AG04450 (cell line): ENCODE results near the gene OR51B4. TPM values are rescaled to one million over a fixed set of nuclear protein-coding genes. Genes with fewer than 3 reads are reported as not detected.
"Not testable (repeated sequence)": the region's sequence is repeated elsewhere in the genome, so short reads cannot be mapped to it uniquely, and the experiment has no call there.

Experiments
- CTCF ChIA-PET: fragments of 300-600, 350-600 bp; formaldehyde crosslinking; extraction: SDS; loops from one replicate; lab custom pipeline; 2022; ENCODE audit warnings: antibody characterized with exemption, inconsistent platforms; lab: Charles Lee
- POLR2A ChIA-PET: fragments of 350-600 bp; formaldehyde crosslinking; extraction: SDS; loops from one replicate; lab custom pipeline; 2021; ENCODE audit warnings: antibody characterized with exemption, inconsistent platforms; lab: Yijun Ruan, JAX
- DNase-seq: peaks from one replicate; pipeline ENCODE4 v3.0.0-alpha.2; 2011; ENCODE audit warnings: low read depth, low spot score
- H3K27ac ChIP-seq: one replicate; pipeline ENCODE4 v1.5.1; 2012; ENCODE audit warnings: low read depth, low read length, control low read depth
- H3K27me3 ChIP-seq: one replicate; pipeline ENCODE4 v1.6.0; 2012; ENCODE audit warnings: low read length; ENCODE audit not compliant: control insufficient read depth, insufficient read depth
- H3K4me3 ChIP-seq: 2 replicates; pipeline ENCODE4 v1.5.1; 2011; ENCODE audit warnings: mild to moderate bottlenecking, low read depth, low read length, control low read depth
- H3K9me3 ChIP-seq: 2 replicates; pipeline ENCODE4 v1.5.1; 2012; ENCODE audit warnings: low read length; ENCODE audit not compliant: control insufficient read depth, insufficient read depth
- polyA plus RNA-seq: library from polyadenylated mRNA; depleted of rRNA; stranded (reverse); fragments of >200 nt; gene quantifications from 2 replicates; pipeline ENCODE4 v1.2.3, GENCODE V29; 2011
- TF ChIP-seq, protein P1 (sequence below): IDR thresholded peaks from 2 replicates; pipeline ENCODE4 v1.5.1; 2011; ENCODE audit warnings: low read depth, low read length, control low read depth, inconsistent platforms

Gene OR51B4
- polyA plus RNA-seq, 1 experiment: 0.82 TPM

DNA sequence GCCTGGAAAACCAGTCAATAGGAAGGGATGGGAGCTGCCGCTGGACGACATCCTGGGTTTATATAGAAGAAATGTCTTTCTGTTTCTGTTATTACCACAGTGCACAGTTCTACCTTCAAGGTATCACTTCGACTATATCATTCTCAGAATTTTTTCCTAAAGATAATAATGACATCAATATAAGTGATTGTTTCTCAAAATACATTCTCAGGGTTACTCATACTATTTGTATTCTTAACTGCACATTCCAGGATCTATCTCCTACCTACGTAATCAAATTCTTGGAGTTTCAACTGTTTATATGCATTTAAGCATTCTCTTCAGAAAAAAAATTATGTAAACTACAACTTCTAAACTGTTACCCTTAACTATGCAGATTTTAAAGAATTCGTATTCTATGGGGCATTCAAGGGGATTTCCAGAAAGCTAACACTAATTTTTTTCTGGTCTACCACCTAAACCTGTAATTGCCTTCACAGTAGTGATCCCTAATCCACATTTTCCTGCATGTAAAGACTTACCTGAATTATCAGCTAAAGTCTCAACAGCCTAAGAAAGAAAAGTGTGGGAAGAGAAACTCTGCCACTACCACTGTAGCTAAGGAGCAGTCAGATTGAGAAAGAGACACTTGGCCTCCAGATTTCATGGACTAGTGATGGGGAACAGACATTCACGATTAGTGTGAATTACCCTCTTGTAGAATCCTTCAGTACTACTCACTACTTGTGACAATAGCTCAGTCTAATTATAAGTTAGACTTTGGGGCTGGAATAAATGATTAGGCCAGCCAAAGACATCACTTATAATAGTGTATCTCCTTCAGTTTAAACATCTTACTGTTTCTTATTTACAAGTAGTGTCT is 42.0 kb upstream of the OR51B4 start, which contains the start of gene OR51B5:
Gene OR51B5 (minus strand): TSS at position 51 of the 862 bp plus-strand sequence. CDS start 0 bp downstream, at position 51.
- CTCF ChIA-PET: interaction anchor here (1.0 to 1.4 kb wide), 4 partner anchors 20 to 716 kb away, joined by 3 read pairs; no protein-coding TSS in a partner anchor
- Histone ChIP-seq H3K27ac (peak within 1 kb of the TSS; percentile 90), H3K4me3 (no peak within 1 kb of the TSS), H3K9me3 (no peaks in the 10 kb centered on the region), H3K27me3 (no peaks in the 10 kb centered on the region)
- POLR2A ChIA-PET: interaction anchor here (1.4 to 1.7 kb wide), 2 partner anchors 20 to 24 kb away, joined by 5 to 12 read pairs; no protein-coding TSS in a partner anchor
- DNase-seq: peak; percentile 59
- TF ChIP-seq, protein P1, sequence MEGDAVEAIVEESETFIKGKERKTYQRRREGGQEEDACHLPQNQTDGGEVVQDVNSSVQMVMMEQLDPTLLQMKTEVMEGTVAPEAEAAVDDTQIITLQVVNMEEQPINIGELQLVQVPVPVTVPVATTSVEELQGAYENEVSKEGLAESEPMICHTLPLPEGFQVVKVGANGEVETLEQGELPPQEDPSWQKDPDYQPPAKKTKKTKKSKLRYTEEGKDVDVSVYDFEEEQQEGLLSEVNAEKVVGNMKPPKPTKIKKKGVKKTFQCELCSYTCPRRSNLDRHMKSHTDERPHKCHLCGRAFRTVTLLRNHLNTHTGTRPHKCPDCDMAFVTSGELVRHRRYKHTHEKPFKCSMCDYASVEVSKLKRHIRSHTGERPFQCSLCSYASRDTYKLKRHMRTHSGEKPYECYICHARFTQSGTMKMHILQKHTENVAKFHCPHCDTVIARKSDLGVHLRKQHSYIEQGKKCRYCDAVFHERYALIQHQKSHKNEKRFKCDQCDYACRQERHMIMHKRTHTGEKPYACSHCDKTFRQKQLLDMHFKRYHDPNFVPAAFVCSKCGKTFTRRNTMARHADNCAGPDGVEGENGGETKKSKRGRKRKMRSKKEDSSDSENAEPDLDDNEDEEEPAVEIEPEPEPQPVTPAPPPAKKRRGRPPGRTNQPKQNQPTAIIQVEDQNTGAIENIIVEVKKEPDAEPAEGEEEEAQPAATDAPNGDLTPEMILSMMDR: no peak

DNA sequence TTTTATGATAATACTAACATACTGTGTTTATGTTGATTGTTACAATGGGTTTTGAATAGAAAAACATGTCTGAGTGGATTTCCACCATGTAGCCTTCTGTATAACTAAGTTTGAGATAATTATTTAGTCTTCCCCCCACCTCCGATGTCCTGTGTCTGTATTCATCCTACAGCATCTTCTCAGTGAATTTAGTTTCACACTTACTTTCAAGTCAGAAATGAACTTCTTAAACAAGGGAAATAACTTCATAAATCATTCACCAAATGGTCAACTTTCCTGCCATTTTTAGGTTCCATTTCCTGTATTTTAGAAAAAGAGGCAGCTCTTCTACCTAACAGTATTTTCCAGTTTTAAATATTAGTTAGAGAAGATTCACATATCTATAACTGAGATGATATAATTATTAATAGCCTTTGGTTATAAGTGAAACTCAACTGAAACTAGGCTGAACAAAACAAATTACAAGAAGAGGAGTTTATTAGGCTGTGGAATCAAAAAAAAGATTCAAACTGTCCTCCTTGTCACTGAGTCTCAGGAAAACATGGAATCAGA is 38.1 kb upstream of the OR51B4 start:
- CTCF ChIA-PET: no interaction called here
- H3K4me3 ChIP-seq: no peak overlapping the region
- TF ChIP-seq, protein P1: no peak
- POLR2A ChIA-PET: no interaction called here
- no peaks in the 10 kb centered on the region for H3K9me3 ChIP-seq
- H3K27me3 ChIP-seq: no peaks in the 10 kb centered on the region
- H3K27ac ChIP-seq: no peak overlapping the region
- DNase-seq: no peak

DNA sequence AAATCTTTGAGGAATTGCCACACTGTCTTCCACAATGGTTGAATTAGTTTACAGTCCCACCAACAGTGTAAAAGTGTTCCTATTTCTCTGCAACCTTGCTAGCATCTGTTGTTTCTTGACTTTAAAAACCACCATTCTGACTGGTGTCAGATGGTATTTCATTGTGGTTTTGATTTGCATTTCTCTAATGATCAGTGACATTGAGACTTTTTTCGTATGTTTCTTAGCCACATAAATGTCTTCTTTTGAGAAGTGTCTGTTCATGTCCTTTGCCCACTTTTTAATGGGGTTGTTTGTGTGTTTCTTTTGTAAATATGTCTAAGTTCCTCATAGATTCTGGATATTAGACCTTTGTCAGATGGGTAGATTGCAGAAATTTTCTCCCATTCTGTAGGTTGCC is 35.5 kb upstream of the OR51B4 start:
- POLR2A ChIA-PET, H3K27me3 ChIP-seq, DNase-seq, H3K4me3 ChIP-seq, CTCF ChIA-PET, H3K9me3 ChIP-seq, H3K27ac ChIP-seq: not testable (repeated sequence)

DNA sequence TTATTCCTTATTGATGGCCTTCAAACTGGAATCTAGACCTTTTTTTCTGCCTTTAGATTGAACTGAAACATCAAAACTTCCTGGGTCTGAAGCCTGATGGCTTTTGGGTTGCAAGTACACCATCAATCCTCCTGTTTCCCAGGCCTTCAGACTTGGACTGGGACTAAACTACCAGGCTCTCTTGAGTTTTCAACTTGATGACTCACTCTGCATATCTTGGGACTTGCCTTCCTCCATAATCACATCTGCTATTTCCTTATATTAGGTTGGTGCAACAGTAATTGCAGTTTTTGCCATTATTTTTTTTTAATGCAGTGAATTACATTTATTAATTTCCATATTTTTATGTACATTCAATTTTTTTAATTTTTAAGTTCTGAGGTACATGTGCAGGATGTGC is 34.6 kb upstream of the OR51B4 start:
- Histone ChIP-seq H3K4me3 (no peak overlapping the region), H3K27me3 (no peaks in the 10 kb centered on the region), H3K9me3 (no peaks in the 10 kb centered on the region), H3K27ac (no peak overlapping the region)
- no peak for DNase-seq
- ChIA-PET POLR2A (no interaction called here), CTCF (no interaction called here)
- TF ChIP-seq, protein P1: no peak

DNA sequence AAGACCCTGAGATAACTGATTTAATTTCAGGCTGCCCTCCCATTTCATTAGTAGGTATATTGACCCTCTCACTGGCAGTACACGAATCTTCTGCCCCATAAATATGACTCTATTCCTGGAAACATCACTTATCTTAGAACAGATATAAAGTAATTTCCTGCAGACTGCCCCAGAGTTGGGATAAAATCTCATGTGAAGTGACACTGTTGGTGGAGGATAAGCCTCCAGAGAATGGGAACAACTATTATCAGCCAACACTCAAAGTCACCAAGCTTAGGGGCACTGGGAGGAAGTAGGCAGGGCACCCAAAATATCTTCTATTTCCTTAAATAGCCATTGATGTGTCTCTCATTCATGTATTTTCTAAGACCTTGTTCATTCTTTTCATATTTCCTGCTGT is 33.4 kb upstream of the OR51B4 start:
- ChIA-PET CTCF (no interaction called here), POLR2A (no interaction called here)
- Histone ChIP-seq H3K27me3 (no peaks in the 10 kb centered on the region), H3K4me3 (no peak overlapping the region), H3K27ac (no peak overlapping the region), H3K9me3 (no peaks in the 10 kb centered on the region)
- DNase-seq: no peak
- TF ChIP-seq, protein P1: no peak
